ENCODE data around the gene ZNF747.

ZNF747 gene

GRCh38 chr16:30533146-30533522 lies 1.5 kb downstream of the ZNF747 start:
- DNase-seq: no peak
- H3K27me3 ChIP-seq: no peaks in the 10 kb centered on the region
- intact Hi-C loops (cut with DNase I; ENCODE audit: low total_unique reads): loop anchor here (5.0 kb wide), 1 partner anchor 164 kb away; the partner anchor contains the start of gene SRCAP

DNA sequence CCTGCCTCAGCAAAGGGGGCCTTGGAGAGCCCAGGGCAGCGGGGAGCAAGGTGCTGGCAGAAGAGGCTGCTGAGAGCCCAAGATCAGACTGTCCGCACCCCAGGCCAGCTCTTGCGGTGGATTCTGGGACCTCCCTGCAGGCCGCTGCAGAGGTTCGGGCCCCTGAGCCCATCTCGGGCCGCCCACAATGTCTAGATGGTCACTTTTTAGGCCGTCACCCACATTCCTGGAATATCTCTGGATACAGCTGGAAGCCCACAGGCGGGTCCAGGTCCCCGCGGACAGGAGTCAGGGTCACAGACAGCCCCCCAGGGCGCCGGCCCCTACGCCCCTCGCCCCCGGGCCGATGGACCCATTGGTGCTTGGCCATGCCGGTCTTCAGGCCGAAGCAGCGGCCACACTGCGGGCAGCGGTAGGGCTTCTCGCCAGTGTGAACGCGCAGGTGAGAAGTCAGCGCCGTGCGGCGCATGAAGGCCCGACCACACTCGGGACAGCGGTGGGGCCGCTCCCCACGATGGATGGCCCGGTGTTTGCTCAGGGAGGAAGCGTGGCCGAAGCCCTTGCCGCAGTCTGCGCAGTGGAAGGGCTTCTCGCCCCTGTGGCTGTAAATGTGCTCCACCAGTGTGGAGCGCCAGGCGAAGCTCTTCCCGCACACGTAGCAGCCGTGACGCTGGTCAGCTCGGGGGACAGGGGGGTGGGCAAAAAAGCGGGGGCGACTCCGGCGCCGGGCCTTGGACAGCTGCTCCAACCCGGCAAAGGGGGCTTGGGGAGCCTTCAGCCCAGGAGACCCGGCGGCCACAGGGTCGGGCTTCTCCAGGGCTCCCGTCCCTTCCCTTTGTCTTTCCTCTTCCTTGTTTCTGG lies 2.1 kb downstream of the ZNF747 start:
- TF ChIP-seq, protein P1, sequence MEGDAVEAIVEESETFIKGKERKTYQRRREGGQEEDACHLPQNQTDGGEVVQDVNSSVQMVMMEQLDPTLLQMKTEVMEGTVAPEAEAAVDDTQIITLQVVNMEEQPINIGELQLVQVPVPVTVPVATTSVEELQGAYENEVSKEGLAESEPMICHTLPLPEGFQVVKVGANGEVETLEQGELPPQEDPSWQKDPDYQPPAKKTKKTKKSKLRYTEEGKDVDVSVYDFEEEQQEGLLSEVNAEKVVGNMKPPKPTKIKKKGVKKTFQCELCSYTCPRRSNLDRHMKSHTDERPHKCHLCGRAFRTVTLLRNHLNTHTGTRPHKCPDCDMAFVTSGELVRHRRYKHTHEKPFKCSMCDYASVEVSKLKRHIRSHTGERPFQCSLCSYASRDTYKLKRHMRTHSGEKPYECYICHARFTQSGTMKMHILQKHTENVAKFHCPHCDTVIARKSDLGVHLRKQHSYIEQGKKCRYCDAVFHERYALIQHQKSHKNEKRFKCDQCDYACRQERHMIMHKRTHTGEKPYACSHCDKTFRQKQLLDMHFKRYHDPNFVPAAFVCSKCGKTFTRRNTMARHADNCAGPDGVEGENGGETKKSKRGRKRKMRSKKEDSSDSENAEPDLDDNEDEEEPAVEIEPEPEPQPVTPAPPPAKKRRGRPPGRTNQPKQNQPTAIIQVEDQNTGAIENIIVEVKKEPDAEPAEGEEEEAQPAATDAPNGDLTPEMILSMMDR (IDR thresholded peaks at IDR 0.05): no peak
- Histone ChIP-seq H3K36me3 (peaks cover 11 to 33% (median 25%) of the 10 kb centered on the region in 3 donors), H3K4me3 (no peak overlapping the region), H3K9me3 (no peaks in the 10 kb centered on the region), H3K27ac (no peak overlapping the region), H3K27me3 (no peaks in the 10 kb centered on the region), H3K4me1 (peaks cover 0 to 52% (median 29%) of the 10 kb centered on the region in 4 donors)
- DNase-seq: no peak
- intact Hi-C loops (cut with DNase I; ENCODE audit: low total_unique reads): loop anchor here (5.0 kb wide), 1 partner anchor 165 kb away; the partner anchor contains the start of gene SRCAP

More at GRCh38 chr16:30533146-30533522, 1.5 kb downstream of the ZNF747 start:
- Histone ChIP-seq H3K9me3 (no peaks in the 10 kb centered on the region), H3K27ac (peak overlapping the region; percentile 94 to 99), H3K4me3 (peak overlapping the region; percentile 75 to 83), H3K4me1 (peaks cover 0 to 46% (median 23%) of the 10 kb centered on the region in 4 donors), H3K36me3 (peaks cover 11 to 33% (median 25%) of the 10 kb centered on the region in 3 donors)
- TF ChIP-seq, protein P1 (IDR thresholded peaks at IDR 0.05): no peak

DNA sequence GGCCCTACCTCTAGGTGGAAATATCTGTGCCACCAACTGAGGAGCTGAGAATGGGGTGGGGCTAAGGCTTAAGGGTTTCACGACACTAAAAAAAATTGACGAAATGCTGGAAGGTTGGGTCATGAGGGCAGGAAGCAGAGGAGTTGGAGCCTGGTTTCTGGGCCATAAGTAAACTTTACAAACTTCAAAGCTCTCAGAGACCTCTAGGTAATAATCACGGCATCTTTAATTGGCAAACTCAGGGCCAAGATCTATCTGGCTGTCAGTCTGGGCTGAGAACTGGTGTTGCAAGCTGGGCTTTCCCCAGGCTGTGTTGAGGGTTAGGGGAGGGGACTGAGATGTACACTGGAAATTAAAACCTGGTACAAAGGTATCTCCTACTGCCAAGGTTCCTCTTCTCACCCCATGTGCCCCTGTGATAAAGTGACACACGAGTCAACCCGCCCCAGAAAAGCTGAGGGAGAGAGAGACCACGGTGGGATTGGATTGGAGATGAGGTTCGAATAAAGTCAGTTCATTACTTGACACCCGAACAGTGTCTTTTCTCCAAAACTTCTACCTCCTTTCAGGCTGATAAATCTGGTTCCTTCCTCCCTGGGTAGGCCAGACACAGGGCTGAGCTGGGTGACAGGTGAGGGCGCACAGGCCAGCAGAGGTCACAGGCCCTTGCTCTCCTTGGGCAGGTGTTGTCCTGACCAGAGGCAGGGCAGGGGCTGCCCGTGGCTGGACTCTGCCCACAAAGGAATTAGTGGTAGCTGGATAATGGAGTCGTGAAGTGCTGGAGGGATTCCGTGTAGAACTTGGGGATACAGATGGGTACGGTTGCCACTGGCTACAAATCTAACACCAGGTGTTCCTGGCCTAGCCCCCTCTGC lies 4.3 kb downstream of the ZNF747 start:
- Histone ChIP-seq H3K4me3 (no peak overlapping the region), H3K4me1 (peaks cover 0 to 49% (median 26%) of the 10 kb centered on the region in 4 donors), H3K36me3 (peaks cover 11 to 34% (median 25%) of the 10 kb centered on the region in 3 donors), H3K27ac (no peak overlapping the region), H3K27me3 (no peaks in the 10 kb centered on the region), H3K9me3 (no peaks in the 10 kb centered on the region)
- TF ChIP-seq, protein P1 (IDR thresholded peaks at IDR 0.05): no peak
- intact Hi-C loops (cut with DNase I; ENCODE audit: low total_unique reads): loop anchor here (5.0 kb wide), 1 partner anchor 167 kb away; the partner anchor contains the start of gene SRCAP
- DNase-seq: no peak

- H3K36me3 ChIP-seq: peaks cover 19 to 44% (median 25%) of the 10 kb centered on the region in 3 donors
- H3K4me1 ChIP-seq: peaks cover 0 to 52% (median 24%) of the 10 kb centered on the region in 4 donors
- intact Hi-C loops (cut with DNase I; ENCODE audit: low total_unique reads): loop anchor here (5.0 kb wide), 1 partner anchor 82 kb away; the partner anchor contains the start of gene SEPHS2
- no peak for DNase-seq
- no peak overlapping the region for H3K4me3 ChIP-seq
- TF ChIP-seq, protein P1 (IDR thresholded peaks at IDR 0.05): no peak
- H3K27me3 ChIP-seq: no peaks in the 10 kb centered on the region
- no peaks in the 10 kb centered on the region for H3K9me3 ChIP-seq
- no peak overlapping the region for H3K27ac ChIP-seq
Observed at GRCh38 chr16:30528799-30529457, 5.7 kb downstream of the ZNF747 start.
